Right lobe of liver (tissue), 4 donors: ENCODE measurements around the gene INPP4B.

Experiments used
- POLR2A ChIP-seq: fragments of 450-650 bp; IDR thresholded peaks from one replicate; pipeline ENCODE4 v1.6.1; 2017; ENCODE audit warnings: antibody characterized with exemption, mild to moderate bottlenecking
- TF ChIP-seq, protein P1 (sequence below), 4 donors: fragments of 200-600 bp in 3 of 4; fragments of 450-650 bp in 1 of 4; IDR thresholded peaks; one replicate each; pipeline versions ENCODE4 v1.5.1 to v1.8.0; 2016 to 2022; ENCODE audit warnings: antibody characterized with exemption in 4 of 4, mild to moderate bottlenecking in 2 of 4
- donor health status: DM: no; HTN: no; CAD: no.
- donor health status: DM: no; HTN: no; CAD: no.
- donor health status: DM: no; HTN: yes; CAD: no.

DNA sequence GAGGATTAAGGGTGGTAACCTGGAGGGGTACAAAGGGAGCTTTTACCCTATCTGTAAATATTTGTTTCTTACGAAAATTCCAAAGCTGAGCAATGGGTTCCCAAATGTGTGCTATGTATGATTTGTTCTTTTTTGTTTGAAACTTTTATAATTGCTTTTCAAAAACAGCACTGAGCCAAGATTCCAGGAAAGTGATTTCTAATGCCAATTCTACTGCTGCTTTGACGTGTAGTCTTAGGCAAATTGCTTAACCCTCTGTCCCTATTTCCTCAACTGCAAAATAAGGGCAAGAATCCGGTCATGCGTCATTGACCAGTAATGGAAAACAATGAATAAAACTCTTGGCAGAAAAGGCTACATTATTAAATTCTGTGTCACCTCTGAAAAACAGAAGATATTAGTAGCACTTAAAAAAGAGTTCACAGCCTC is 755.0 kb downstream of the INPP4B start:
- TF ChIP-seq, protein P1, sequence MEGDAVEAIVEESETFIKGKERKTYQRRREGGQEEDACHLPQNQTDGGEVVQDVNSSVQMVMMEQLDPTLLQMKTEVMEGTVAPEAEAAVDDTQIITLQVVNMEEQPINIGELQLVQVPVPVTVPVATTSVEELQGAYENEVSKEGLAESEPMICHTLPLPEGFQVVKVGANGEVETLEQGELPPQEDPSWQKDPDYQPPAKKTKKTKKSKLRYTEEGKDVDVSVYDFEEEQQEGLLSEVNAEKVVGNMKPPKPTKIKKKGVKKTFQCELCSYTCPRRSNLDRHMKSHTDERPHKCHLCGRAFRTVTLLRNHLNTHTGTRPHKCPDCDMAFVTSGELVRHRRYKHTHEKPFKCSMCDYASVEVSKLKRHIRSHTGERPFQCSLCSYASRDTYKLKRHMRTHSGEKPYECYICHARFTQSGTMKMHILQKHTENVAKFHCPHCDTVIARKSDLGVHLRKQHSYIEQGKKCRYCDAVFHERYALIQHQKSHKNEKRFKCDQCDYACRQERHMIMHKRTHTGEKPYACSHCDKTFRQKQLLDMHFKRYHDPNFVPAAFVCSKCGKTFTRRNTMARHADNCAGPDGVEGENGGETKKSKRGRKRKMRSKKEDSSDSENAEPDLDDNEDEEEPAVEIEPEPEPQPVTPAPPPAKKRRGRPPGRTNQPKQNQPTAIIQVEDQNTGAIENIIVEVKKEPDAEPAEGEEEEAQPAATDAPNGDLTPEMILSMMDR (IDR thresholded peaks at IDR 0.05) = no peak
- no peak for TF ChIP-seq POLR2A
